ENCODE results near the gene DDX28.

DNA sequence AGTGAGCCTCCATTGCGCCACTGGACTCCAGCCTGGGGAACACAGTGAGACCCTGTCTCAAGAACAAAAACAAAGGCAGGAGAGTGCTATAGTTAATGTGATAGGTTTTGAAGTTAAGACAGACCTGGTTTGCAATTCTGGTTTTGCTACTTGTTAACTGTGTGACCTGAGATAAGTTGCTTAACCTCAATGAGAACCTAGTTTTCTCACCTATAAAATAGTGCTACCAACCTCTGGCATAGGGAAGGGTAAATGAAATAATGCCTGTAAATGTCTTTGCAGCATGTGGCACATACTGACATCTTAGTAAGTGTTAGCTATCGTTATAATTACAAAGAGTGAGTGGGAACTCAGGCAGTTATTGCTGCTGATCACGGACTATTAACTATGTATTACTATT is 32.4 kb upstream of the DDX28 start:
- TF ChIP-seq CTCF (IDR thresholded peaks at IDR 0.05) (no peak), POLR2AphosphoS5 (IDR thresholded peaks at IDR 0.05) (no peak), EP300 (IDR thresholded peaks at IDR 0.05) (no peak)

Data from esophagus muscularis mucosa (tissue), 4 donors.